ENCODE measurements around the gene ARHGAP4.

GRCh38 chrX:153879741-153880439, 46.2 kb downstream of the ARHGAP4 start:
- no peak for TF ChIP-seq POLR2A (IDR thresholded peaks at IDR 0.05; ENCODE audit: low read depth, low read length)
- TF ChIP-seq SPI1 (IDR thresholded peaks at IDR 0.05; ENCODE audit: low read depth, low read length), result no peak
